ELF-1 (cell line): ENCODE results near the gene ATOSB.

Experiments
- DNase-seq: peaks from one replicate; pipeline ENCODE4 v3.0.0-alpha.2; 2016; ENCODE audit warnings: low read depth, low spot score

Gene ATOSB

DNA sequence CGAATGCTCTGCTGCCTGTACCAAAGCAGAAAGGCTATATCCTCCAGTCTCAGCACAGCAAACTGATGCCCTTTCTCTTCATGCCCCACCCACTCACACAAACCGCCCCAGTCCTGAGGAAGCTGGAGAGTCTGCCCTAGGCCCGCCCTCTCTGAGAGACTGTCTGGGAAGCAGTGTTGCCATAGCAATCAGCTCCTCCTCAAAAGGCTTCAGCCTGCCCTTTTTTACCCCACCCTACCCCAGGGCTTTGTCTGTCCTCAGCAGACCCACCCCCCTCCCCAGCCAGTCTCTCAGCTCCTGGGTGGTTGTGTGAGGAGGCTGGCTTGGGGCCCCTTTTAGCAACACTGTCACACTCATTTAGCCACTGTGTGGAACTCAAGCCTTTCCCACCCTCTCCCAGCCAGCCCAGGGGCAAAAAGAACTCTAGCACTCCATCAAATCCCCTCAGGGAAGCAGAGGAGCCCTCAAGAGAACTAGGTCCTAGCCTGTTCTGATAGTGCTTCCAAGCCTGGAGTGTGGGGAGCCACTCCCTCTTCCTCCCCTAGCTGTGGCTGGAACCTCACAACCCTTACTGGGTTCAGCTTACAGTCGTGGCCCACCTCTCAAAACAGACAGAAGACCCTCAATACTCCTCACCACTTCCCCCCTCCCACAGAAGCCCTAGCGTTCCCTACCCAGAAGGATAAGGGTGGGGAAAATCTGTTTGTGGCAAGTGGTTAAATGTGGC, 1.4 kb downstream of the ATOSB start:
- peak; percentile 99 for DNase-seq

DNA sequence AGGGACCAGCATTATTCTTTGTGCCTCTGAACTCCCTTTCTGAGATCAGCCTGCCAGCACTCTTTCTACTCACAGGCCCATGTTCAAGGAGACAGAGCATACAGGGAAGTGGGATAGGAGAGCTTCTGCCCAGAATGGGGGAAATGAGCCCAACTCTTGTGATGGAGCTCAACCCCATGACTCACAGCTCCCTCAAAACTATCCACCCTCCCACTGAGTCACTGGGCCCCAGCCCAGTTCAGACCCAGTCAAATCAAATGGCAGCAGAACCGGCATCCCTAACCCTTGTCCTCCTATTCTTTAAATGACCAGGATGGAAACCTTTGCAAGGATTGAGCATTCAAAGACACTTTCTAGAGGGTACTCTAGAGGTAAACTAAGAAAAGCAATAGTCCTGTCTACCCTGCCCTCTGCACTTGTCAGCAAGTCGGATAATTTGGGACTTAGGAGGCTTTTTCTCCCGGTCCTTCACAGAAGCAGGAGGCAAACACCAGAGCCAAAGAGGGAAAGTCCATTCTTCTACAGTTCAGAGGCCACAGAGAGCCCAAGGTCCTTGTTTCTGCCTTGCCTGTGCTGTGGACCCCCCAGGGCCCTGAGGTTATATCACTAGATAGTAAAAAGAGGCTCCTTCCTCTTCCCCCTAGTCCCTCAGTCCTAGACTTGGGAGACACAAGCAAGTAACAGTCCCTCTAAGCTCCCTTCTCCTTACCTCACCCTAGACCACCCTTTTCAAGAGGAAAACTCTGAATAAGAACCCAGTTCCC, 3.2 kb downstream of the ATOSB start:
- DNase-seq: peak; percentile 7

DNA sequence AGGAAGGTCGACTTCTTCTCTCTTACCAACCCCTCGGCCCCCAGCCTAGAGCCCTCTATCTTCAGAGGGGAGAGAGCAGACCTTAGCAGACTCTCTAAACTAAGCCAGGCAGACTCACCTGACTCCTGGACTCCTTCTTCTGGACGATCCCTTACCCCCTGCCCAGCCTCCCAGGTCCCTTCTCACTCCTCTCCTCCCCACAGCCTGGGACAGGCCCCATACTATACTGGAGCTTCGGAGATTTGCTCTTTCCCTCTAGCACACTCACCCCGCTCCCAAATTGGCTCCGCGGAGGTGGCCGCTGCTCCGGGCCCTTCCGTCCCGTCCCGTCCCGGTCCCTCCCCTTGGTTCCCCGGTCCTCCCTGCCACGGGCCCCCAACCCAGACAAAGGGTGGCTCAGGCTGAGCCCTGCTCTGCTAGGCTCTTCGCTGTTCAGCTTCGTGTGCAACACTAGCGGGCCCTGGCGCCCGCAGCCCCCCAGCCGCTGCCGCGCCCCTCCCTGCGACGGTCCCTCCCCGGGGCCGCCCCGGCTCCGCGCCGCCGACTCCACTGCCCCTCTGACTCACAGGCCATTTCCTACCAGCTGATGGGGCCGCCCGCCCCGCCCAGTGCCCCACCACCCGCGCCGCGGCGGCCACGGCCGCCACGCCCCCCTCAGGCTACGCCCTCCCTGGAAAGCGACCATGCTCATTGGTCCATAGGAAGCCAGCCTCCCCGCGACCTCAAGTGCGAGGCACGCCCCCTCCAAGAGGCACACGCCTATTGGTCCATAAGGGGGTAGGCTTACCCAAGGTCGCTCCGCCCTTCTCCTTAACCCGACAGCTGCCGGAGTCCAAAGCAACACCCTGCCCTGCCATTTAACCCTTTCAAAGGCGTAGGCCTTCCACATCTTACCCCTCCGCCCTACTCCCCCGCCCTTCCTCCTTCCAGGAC, 4.4 kb downstream of the ATOSB start:
- peak; percentile 99 for DNase-seq

DNA sequence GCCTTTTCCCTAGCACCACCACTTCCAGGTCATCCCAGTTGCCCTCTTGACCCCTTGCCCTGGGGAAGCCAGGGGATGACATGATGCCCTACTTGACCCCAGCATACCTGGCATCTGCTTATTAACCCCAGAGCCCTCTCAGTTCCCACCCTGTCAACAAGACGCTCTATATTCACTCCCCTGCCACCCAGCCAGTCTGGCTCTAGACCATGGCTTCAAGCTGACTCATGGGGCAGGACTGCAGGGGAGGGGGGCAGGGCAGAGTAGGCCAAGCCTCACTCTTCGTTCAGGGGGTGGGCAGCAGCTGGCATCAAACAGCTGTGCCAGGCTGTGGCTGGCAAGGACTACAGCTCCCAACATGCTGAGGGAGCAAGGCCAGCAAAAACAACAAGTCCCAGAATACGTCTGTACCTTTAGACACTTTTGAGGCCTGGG, 5.3 kb downstream of the ATOSB start:
- DNase-seq: peak; percentile 15

DNA sequence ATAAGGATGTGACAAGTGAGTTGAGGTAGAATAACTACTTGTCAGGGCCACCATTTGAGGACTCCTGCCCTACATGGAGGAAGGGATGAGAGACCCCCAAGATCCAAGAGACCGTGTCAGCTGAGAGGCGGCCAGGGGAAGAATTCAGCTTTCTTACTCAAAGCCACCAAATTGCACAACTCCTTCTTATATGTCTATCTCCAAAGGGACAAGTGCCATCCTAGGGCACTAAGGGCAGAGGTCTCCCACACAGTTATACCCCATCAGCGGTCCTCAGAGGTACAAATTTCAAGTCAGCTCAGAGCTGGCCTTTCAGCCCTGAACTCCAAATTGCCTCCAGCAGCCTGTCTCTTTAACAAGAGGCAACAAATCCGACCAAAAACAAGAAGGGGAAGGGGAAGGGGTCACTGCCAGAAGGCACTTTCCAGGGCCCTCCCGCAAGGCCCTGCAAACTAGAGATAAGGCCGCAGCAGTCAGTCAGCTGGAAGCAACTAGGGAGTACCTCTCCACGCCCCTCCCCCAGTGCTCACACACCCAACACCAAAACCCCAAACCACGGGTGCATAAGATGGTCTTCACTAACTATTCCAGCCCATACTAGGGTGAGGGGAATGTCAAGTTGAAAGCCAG, 6.6 kb downstream of the ATOSB start:
- DNase-seq: peak; percentile 13

DNA sequence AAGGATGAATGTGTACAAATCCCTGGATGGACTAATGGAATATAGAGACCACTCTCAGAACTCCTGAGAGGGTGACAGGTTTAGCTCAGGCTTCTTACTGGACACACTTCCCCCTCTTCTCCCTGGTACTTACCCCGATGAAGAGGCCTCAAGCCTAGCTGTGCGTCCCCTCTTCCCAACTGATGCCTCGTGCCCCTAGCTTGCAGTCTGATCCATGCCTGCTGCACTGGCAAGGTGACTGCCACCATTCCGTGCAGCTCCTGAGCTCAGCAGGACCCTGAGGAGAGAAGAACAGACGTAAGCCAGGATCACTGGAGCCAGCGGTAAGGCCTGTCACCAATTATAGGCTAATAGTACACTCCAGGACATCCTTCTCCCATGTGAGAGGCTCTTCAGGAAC, 7.2 kb downstream of the ATOSB start:
- DNase-seq: no peak

DNA sequence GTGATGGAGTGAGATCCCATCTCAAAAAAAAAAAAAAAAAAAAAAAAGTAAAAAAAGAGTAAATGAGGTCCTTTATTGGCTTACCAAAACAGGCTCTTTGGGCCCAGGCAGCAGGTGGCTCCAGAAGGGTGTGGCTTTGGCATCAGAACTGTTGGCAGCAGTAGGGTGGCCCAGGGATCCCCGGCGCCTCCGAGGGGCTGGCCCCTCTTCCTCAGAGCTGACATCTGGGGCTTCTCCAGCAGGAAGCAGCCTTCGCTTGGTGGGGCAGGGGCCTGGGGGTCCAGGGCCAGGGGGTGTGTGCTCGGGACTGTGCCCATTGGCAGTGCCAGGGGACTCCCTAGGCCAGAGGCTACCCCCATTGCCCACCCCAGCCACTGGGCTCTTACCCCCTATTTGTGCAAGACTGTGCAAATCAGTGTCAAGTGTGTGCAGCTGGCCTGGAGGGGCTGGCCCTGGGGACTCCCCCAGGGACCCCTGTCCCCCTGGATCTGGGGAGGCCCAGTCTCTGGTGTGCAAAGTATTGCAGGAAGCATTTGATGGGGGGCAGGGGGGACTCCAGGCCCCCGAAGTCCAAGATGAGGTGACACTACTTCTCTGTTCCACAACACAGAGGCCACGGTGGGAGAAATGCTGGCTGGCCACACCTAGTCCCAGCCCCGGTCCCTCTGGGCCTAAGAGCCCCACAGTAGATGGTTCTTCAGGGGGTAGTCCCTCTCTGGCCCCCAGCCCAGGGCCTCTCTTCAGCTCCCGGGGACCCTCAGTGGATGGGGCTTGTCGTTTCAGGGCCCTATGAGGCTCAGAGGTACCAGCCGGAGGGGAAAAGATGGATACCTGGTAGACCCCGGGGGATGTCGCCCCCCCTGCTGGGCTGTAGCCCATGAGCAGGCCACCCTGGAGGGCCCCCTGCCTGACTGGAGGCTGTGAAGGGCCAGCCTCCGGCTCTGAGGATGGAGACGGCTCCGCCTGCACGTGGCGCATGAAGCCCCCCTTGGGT, 8.1 kb downstream of the ATOSB start:
- DNase-seq: no peak

DNA sequence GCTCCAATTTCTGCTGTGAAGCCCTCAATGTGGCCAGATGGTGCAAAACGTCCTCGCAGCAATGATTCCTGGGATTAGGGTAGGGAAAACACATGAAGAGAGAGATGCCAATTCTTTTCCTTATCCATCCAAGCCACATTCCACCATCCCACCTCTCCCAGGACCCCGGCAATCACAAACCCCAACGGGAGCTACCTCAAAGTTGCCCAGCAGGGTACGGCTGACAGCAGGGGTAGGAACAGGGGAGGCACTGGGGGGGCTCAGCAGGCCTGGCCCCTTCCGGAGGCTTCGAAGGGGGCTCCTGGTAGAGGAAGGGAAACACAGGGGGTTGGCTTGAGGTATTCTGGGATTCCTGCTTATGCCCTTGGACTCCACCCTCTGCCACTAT, 9.3 kb downstream of the ATOSB start:
- DNase-seq: no peak

DNA sequence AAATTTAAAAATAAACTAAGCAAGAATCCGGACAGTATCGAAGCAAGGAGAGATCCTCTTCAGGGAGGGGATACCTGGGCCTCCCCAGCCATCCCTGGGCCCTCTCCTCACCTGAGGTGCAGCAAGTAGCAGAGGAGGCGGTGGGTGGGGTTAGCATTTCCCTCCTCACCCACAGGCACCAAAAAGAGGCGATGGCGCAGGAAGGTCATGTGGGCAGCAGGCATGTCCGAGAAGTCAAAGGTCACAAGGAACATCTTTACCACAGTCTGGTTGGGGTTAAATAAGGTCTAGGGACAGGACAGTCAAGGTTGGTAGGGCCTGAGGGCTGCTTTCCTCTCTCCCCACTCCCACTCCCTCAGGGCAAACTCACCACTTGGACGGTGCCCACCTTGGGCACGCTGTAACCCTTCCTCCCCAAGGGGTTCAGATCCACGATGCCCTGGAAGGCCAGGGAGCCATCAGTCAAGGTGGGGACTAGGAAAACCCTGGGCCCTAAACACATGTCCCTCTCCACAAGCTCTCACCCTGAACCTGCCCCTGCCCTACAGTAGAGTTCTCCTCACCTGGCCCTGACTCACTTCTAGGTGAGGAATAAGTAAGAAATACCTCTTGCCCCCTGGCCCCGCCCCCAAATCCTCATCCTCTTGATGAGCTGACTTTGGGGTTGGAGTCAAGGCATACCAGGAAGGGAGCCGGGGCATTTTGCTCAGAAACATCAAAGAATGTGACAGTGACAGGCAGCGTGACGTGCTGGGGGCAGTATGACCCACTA, 9.9 kb downstream of the ATOSB start:
- DNase-seq: no peak

DNA sequence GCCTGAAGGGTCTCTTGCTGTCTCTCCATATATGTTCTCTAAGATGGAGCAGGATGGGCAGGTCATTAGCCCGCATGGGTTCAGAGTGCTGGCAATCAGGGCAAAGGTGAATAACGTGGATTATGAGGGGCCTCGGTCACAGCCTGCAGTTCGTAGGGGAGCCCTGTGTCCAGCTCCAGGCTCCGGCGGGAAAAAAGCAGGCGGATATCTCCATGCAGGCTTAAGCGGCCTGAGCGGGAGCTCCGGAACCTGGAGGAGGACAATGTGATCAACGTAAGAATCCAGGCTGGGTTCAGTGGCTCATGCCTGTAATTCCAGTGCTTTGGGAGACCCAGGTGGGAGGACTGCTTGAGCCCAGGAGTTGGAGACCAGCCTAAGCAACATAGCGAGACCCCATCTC, 10.5 kb downstream of the ATOSB start:
- DNase-seq: no peak

DNA sequence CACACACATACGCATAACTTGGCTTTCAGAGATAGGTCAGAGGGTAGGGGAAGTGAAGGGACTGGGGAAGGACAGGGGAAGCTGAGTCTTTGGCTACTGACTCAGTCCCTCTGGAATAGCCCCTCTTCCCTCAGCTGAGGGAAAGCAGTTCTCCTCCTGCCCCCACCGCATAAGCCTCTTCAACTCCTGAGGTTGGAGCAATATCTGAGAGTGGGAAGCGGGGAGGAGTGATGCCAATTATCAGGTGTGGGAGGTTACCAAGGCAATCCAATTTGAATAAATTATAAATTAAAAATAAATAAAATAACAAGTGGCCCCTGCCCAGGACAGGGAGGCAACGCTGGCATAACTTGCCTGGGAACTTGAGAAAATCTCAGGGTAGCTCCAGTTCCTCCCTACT, 11.1 kb downstream of the ATOSB start:
- DNase-seq: no peak

DNA sequence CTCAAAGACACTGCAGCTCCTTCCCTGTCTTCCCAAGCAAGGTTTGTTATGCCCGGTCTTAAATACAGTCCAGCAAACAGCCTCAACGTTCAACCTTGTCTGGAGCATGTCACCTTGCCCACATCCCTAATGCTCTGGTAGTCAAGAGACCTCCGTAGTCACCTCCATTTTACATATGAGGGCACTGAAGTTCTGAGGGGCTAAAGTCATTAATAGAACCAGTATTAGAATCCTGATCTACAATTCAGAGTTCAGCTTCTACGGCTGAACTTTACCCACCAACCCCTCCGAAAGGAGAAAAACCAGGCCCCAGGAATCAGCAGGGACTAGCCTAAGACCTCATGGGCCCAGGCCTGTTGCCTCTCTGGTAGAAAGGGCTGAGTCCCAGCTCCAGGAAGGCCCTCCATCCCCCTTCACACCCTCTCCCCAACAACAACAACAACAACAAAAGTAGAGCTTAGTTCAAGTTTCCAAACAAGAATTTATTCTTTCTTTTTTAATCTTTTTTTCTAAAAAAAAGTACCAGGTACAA, 11.9 kb downstream of the ATOSB start:
- DNase-seq: no peak

DNA sequence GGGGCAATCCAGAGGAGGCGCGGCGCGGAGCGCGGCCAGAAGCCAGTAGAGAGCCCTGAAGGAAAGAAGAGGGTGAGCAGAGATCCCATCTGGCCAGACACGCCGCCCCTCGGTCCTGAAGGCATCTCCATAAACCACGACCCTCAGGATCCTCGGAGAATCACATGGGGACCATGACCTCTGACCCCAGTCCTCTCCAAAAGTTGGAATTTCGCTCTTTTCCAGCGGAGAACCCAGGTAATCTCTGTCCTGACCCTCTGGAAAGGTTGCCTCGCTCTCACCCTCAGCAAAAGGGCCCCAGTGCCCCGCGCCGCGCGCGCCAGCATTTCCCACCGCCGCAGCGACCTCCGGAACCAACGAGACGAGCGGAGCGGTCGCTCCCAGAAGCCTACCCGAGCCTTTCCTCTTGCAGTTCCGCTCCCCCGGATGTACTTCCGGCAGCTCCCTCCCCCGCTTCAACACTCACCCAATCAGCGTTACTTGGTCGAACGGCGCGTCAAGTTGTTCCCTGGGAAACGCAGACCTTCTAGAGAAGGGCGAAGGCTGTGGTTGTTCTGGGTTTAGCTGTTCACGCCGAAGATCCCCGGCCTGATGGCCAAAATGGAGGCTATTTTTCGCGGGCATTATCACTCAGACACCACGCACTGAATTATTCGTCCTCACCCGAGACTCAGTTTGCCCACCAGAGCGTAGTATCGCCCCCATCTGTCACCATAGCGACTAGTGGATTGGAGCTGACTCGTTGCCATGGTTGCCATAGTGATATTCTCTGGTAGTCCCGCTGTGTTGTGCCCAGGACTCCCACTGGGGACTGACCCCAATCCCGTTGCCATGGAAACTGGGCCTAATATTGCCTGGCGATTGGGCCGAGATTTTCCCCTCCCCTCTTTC, 12.6 kb downstream of the ATOSB start, which contains the start of gene STOML2:
STOML2 (minus strand) TSS at position 363 of the 891 bp plus-strand sequence; CDS start at position 326, 37 bp downstream.
- DNase-seq: peak; percentile 97

DNA sequence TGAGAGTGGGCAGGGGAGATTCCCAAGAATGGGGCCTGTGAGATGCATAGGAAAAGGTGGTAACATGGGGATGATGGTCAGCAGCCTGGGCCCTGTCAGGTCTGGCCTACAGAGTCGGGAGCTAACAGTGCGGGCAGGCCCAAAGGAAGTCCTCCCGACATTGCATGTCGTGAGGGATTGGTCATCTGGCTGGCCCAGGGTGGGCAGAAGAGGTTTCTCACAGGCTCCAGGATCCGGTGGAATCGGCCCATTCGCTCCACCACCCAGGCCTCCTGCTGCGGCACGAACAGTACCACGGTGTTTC, 13.2 kb downstream of the ATOSB start:
- DNase-seq: no peak

DNA sequence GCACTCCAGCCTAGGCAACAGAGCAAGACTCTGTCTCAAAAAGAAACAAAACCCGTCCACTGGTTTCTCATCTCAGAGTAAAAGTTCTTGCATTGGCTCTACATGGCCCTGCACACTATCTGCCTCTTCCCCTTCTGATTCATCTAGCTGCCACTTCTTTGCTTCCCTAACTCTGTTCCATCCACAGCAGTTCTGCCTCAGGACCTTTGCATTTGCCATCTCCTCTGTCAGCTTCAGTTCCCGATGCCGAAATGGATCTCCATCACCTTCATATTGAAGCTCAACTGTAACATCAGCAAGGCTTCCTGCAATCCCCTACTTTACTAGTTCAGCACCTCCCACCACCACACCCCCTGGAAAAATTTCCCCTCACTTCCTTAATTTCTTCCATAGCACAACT, 18.1 kb downstream of the ATOSB start:
- no peak for DNase-seq

DNA sequence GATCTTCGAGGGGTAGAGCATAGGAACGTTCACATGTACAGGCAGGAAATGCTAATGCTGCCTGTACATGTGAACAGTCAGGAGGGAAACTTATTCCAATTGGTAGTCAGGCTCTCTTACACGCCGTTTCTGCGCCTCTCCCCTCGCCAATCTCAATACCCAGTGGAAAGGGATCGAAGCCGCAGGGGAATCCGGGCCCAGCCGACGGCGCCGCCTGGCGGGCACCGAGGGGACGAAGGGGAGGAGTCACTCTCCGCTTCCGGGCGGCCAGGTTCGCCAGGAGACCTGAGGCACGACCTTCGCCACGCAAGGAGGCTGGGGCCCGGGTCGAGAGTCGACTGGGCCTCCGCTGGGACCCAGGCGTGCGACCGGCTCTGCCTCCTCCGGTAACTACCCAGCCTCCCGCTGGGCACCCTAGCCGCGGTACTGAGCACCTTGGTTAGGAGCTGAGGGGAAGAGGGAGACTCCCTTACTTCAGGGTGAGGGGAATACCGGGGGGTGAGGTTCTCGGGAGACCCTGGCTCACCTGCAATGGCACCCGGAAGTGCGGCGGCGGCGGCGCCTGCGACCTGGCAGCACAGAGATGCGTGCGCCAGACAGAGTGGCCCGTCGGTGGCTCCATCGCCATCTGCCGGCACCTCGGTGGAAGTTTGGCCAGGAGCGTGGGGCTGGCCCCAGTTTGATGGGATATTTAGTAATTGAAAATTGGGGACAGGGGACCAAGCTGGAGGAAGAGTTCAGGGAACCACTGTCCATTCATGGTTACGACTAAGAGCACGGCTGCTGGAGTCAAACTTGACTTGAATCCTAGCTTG, 19.4 kb downstream of the ATOSB start, which contains the start of gene PIGO:
PIGO (minus strand) TSS at position 557 of the 815 bp plus-strand sequence. CDS start 1,026 bp downstream, outside the sequence.
- DNase-seq: peak; percentile 97

DNA sequence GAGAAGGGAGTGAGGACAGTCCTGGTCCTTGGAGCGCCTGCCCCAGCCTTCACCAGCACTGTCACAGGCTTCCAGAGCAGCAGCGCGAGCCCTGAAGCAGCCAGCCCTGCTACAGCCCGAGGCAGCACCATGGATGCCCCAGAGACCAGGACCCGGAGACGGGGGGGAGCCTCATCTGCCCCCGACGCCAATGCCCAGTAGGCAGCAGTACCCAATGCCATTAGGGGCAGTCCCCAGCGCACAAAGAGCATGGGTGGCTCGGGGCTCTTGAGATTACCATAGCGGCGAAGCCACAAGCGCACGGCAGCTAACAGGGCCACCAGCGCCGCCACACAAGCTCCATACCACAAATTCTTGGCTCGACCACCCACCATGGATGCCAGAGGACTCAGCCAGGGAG, 24.1 kb downstream of the ATOSB start:
- no peak for DNase-seq
